LNCAP (cell line): Measurements from ENCODE around the gene SH2D1B.

Experiments
- CTCF ChIP-seq: fragments of 450-650 bp; IDR thresholded peaks from 2 replicates; pipeline ENCODE4 v1.5.1; 2017; ENCODE audit warnings: mild to moderate bottlenecking

The SH2D1B gene

DNA sequence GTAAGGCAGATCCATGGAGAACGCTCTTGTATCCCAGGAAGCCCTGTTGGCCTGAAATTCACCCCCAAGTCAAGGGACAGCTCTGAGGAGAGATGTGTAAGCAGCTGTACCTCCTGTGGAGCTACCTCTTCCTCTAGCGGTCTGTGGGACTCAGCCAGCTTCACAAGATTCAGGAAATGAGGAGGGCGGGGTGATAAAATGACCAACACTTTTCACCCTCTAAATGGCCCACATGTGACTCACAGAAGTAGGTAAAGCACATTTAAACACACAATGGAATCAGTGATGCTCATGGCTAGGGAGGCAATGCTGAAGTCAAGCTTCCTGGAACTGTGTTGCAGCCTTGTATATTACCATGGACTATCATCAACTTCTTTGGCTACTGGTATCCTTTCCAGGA lies at the start of gene SH2D1B:
SH2D1B (minus strand) TSS at position 135 of the 400 bp plus-strand sequence; CDS start at position 15, 120 bp downstream.
- TF ChIP-seq CTCF, result no peak

- no peak for TF ChIP-seq CTCF
Measured at GRCh38 chr1:162458236-162458635, 46.3 kb upstream of the SH2D1B start.

DNA sequence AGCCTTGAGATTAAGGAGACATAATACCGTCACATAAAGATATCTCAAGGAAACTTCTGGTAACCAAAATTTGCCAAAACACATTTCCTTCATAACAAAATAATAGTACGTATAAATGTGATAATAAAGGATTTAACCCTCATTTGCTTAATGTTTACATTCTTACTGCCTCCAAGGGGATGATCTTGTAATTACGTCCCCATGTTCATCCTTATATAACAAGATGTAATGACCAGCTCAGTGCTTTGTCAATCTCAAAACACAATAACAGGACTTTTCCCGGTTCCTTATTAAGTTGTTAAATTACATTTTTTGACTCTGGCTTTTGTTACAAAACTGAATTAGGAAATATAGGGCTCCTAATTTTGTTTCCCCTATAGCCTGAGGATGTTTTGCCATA lies 44.4 kb upstream of the SH2D1B start:
- no peak; the same call in 1 of the 2 replicates for TF ChIP-seq CTCF

DNA sequence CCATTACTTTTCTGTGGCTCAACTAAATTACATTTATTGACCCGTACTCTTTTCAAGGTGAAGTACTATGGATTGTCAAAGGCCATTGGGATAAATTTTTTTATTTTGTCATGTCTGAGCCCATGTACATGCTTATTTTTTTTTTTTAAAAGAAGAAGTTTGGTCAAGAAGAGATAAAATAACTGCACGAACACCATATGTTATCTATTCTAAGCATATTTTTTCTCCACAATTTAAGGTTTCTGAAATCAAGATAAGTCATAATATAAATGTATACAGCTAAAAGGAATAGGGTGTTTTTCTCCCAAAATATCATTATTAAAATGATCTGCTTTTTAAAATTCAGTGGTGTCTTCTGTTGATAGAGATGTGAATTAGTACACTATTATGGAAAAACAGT lies 35.0 kb upstream of the SH2D1B start:
- no peak for TF ChIP-seq CTCF

GRCh38 chr1:162444903-162445302 lies 33.0 kb upstream of the SH2D1B start:
- TF ChIP-seq CTCF, result no peak

GRCh38 chr1:162430583-162430982 lies 18.6 kb upstream of the SH2D1B start:
- TF ChIP-seq CTCF, result no peak

GRCh38 chr1:162422662-162423375 lies 10.9 kb upstream of the SH2D1B start:
- no peak for TF ChIP-seq CTCF
